CD4-positive, alpha-beta T cell treated with Interleukin-15 for 4 hours (primary cell): ENCODE measurements around the gene MYH7B.

Experiments
- DNase-seq: peaks from one replicate; pipeline ENCODE4 v3.0.0-alpha.2; 2020; ENCODE audit warnings: low spot score

Gene MYH7B

DNA sequence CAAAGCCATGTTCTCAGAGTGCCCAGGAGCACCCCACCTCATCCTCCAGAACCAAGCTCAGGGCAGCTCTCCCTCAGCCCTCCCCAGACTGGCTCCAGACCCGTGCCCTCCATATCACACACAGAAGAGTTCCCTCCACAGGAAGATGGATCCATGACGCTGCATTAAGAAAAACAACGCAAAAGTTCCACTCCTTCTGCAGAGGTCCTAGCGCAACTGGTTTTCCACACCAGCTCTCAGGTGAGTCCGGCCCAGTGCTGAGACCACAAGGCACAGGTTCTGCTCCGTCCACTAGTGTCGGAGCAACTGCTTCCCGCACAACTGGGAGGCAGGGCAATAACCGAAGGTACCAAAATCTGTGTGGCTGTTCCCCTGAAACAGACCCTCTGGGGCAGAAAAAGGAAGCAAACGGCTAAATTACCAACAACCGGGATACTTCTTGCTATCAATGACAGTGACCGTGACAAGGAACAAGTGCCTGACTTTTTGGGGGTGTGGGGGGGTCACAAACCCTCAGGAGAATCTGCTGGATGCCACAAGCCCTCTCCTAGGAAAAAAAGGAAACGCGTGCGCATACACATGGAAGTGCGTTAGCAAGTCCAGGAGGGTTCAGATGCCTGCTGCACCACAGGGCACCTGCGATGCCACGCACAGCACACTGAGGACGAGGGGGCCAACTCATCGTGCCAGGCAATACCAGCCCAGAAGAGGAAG lies 49.2 kb downstream of the MYH7B start:
- no peak for DNase-seq
